GM12875 (cell line): ENCODE data around the gene SLC13A3.

Source experiments
- H3K4me3 ChIP-seq: one replicate; pipeline ENCODE4 v1.5.1; 2011; ENCODE audit warnings: low read depth, low read length, control low read depth
- TF ChIP-seq, protein P1 (sequence below): IDR thresholded peaks from 2 replicates; pipeline ENCODE4 v1.5.1; 2011; ENCODE audit warnings: low read depth, mild to moderate bottlenecking, control low read depth, inconsistent platforms, low read length, moderate library complexity, borderline replicate concordance; ENCODE audit not compliant: insufficient read depth

Gene SLC13A3

DNA sequence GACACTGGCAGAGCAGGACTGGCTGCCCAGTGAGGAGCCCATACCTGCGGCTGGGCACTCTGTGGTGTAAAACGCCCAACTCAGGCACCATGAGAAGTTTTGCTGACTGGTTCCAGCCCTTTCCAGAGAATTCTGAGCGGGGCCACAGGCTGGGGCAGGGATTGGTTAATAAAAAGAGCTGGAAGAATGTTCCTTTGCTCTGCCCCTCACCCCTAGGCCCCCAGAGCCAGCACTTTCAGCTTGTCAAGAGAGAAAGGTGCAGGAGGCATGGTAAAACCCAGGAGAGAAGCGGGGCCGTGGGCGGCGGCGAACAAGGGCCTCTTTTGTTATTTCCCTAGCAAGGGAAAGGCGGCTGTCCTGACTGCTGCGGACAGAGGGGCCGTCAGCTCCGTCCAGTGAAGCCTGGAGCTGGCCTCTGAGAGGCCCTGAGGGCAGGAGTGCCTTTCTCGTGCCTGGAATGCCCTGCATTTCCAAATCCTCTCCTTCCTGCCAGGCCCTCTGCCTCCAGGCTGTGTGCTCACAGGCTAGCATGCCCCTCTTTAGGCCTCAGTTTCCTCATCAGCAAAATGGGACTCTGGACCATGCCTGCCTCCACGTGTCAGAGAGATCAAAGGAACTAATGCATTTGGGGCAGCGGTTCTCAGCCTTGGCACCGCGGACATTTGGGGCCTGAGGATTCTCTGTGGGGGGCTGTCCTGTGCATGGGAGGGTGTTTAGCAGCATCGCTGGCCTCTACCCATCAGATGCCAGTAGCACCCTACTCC, 12.9 kb downstream of the SLC13A3 start:
- H3K4me3 ChIP-seq = no peak overlapping the region

DNA sequence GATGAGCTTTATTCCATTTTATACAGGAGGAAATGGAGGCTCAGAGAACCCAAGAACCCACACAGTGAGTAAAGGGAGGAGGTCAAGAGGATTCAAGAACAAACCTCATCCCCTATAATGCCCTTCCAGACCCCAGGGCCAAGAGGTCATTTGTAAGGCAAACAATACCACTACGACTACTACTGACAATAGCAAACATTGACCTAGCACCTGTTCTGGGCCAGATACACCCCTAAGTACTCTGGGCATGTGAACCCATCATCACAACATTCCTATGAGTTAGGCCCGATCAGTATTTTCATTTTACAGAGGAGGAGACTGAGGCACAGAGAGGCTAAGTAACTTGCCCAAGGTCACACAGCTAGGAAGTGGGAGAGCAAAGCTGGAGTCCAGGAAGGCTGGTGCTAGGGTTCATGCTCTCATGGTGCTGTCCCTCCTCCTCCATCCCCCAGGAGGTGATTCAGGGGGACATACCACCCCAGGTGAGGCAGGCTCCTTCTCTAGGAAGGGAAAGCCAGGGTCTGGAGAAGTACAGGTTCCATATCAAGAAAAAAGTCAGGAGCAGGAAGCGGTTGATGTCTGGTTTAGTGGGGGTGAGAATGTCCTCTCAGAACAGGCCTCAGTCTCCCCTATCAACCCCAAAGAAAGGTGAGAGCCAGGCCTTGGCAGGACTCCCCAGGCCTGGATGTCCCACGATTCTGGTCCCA, 13.7 kb downstream of the SLC13A3 start:
- TF ChIP-seq, protein P1, sequence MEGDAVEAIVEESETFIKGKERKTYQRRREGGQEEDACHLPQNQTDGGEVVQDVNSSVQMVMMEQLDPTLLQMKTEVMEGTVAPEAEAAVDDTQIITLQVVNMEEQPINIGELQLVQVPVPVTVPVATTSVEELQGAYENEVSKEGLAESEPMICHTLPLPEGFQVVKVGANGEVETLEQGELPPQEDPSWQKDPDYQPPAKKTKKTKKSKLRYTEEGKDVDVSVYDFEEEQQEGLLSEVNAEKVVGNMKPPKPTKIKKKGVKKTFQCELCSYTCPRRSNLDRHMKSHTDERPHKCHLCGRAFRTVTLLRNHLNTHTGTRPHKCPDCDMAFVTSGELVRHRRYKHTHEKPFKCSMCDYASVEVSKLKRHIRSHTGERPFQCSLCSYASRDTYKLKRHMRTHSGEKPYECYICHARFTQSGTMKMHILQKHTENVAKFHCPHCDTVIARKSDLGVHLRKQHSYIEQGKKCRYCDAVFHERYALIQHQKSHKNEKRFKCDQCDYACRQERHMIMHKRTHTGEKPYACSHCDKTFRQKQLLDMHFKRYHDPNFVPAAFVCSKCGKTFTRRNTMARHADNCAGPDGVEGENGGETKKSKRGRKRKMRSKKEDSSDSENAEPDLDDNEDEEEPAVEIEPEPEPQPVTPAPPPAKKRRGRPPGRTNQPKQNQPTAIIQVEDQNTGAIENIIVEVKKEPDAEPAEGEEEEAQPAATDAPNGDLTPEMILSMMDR = no peak

More for the DNA sequence above, 12.9 kb downstream of the SLC13A3 start:
- TF ChIP-seq, protein P1 = no peak

DNA sequence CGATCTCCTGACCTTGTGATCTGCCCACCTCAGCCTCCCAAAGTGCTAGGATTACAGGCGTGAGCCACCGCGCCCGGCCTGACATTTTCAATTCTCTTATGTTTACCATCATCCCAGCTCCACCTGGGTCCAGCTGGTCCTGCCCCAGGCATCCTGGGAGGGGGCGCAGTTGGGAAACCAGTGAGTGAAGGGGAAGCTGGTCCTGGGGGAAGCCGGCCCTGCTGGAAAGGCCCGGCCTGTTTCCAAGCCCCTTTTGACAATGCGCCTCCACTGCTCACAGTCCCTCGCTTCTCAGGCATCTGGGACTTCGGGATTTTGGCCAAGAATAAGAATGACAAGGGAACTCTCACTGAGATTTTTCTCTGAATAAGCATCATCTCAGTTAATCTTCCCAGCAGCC, 14.2 kb downstream of the SLC13A3 start:
- TF ChIP-seq, protein P1 = no peak
- H3K4me3 ChIP-seq = no peak overlapping the region

More for the DNA sequence above, 13.7 kb downstream of the SLC13A3 start:
- H3K4me3 ChIP-seq = no peak overlapping the region

DNA sequence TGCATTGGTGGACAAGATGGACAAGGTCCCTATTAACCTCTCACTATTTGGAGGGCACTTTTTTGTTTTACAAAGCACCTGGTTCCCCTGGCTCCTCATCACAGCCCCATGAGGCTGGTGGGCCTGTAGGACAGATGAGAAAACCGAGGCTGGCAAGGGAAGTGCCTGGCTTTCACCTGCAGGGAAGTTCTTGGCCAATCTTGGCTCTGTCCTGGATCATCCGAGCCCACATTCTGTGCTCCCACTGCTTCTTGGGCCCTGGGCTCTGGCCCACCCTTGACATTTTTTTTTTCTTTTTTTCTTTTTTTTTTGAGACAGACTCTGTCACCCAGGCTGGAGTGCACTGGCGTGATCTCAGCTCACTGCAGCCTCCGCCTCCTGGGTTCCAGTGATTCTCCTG, 14.7 kb downstream of the SLC13A3 start:
- H3K4me3 ChIP-seq = no peak overlapping the region
- TF ChIP-seq, protein P1 = no peak

DNA sequence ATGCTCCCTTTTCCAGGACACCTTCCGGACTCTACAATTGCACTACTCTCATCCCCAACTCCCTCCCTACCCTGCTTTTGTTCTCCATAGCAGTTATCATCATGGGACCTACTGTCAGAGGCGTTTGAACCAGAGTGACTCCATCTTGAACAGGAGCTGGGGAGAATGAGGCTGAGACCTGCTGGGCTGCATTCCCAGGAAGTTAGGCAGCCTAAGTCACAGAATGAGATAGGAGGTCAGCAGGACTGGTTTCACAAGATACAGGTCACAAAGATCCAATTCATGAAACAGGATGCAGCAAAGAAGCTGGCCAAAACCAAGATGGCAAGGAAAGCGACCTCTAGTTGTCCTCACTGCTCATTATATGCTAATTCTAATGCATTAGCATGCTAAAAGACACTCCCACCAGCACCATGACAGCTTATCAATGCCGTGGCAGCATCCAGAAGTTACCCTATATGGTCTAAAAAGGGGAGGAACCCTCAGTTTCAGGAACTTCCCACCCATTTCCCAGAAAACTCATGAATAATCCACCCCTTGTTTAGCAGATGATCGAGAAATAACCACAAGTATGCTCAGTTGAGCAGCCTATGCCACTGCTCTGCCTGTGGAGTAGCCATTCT, 15.6 kb downstream of the SLC13A3 start:
- TF ChIP-seq, protein P1 = no peak
- H3K4me3 ChIP-seq = no peak overlapping the region

DNA sequence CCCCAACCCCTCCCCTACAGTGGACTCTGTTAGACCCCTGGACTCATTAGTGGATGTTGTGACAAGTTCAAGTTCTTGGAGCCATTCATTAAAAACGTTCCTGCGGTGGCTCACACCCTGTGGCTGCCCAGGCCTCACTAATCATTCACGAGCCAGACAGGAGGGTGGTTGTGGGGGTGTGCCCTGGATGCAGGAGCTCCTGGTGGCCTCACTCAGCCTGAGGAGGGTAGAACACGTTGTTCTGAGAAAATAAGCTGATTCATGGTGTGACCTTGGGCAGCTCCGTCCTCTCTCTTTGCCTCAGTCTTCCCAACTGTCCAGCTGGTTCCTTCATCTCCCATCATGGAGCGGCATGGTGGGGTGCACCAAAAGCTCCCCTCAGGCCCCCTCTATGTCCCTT, 16.7 kb downstream of the SLC13A3 start:
- no peak overlapping the region for H3K4me3 ChIP-seq
- TF ChIP-seq, protein P1 = no peak

DNA sequence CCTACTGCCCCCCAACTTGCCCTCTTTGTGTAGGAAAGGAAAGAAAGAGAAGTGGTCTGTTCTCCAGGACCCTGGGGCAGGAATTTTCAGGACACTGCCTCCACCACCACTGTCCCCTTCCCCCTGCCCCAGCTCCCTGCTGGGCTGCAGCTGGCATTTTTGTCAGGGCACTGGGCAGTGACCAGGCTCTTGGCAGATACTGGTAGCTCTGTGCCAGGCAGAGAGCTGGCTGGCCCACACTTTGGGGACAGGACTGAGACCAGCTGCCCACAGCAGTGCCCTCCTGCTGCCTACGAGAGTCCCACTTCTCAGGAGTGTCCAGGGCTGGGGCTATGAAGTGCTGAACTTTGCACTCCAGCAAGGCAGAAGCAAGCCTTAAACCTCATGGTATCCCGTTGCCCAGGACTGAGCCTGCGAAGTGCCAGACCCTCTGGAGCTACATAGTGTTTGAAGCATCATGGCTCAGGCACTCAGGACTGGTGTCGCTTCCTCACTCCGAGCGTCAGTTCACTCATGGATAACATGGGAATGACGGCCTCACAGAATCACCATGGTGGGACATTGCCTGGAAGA, 19.3 kb downstream of the SLC13A3 start:
- TF ChIP-seq, protein P1 = no peak
- H3K4me3 ChIP-seq = no peak overlapping the region
